Suppressor macrophage treated with lipopolysaccharide for 1 hour (primary cell): ENCODE results near the gene NFIA.

ENCODE experiments used
- DNase-seq, 3 donors: peaks; one replicate each; pipeline ENCODE4 v3.0.0-alpha.2; 2020 to 2022

Gene NFIA

GRCh38 chr1:61313906-61314422 lies 231.6 kb downstream of the NFIA start:
- no peak for DNase-seq

GRCh38 chr1:61315011-61315410 lies 232.7 kb downstream of the NFIA start:
- no peak for DNase-seq

- no peak for DNase-seq
These were observed 234.1 kb downstream of the NFIA start for GRCh38 chr1:61316493-61316892.

GRCh38 chr1:61318319-61319125 lies 236.2 kb downstream of the NFIA start:
- DNase-seq = peak in 2 of 3 donors; percentile 31 to 46

- DNase-seq = no peak
These were observed 238.2 kb downstream of the NFIA start for GRCh38 chr1:61320575-61320974.

- DNase-seq = no peak
These were observed 239.8 kb downstream of the NFIA start for GRCh38 chr1:61322008-61322744.

- peak in 1 of 3 donors; percentile 22 for DNase-seq
These were observed 240.4 kb downstream of the NFIA start for GRCh38 chr1:61322769-61323168.

- DNase-seq = no peak
These were observed 241.4 kb downstream of the NFIA start for GRCh38 chr1:61323681-61324328.

- DNase-seq = no peak
These were observed 244.4 kb downstream of the NFIA start for GRCh38 chr1:61326713-61327112.

GRCh38 chr1:61327436-61327835 lies 245.1 kb downstream of the NFIA start:
- DNase-seq = no peak

- no peak for DNase-seq
These were observed 247.2 kb downstream of the NFIA start for GRCh38 chr1:61329556-61329955.

GRCh38 chr1:61330018-61330417 lies 247.7 kb downstream of the NFIA start:
- DNase-seq = no peak

- no peak for DNase-seq
These were observed 248.2 kb downstream of the NFIA start for GRCh38 chr1:61330571-61330970.

GRCh38 chr1:61332196-61332753 lies 249.9 kb downstream of the NFIA start:
- no peak for DNase-seq

- DNase-seq = no peak
These were observed 250.4 kb downstream of the NFIA start for GRCh38 chr1:61332796-61333195.

- no peak for DNase-seq
These were observed 252.6 kb downstream of the NFIA start for GRCh38 chr1:61334718-61335589.

- DNase-seq = no peak
These were observed 254.7 kb downstream of the NFIA start for GRCh38 chr1:61337037-61337436.

GRCh38 chr1:61337441-61337951 lies 255.1 kb downstream of the NFIA start:
- DNase-seq = no peak

GRCh38 chr1:61337981-61338848 lies 255.9 kb downstream of the NFIA start:
- DNase-seq = peak; percentile 45 to 52 (median 46)

- no peak for DNase-seq
These were observed 256.5 kb downstream of the NFIA start for GRCh38 chr1:61338899-61339298.

- peak; percentile 21 to 42 (median 35) for DNase-seq
These were observed 259.1 kb downstream of the NFIA start for GRCh38 chr1:61341426-61341825.
